Rectal smooth muscle tissue (tissue), 1 donor: ENCODE measurements around the gene NDUFAF2.
"Not testable (repeated sequence)": the region's sequence is repeated elsewhere in the genome, so short reads cannot be mapped to it uniquely, and the experiment has no call there.

Source experiments
- H3K27ac ChIP-seq: one replicate; pipeline ENCODE4 v1.7.0; 2013; ENCODE audit warnings: low read depth, low read length, inconsistent platforms
- H3K27me3 ChIP-seq: one replicate; pipeline ENCODE4 v1.7.0; 2013; ENCODE audit warnings: low read length; ENCODE audit not compliant: control insufficient read depth, insufficient read depth
- H3K36me3 ChIP-seq: one replicate; pipeline ENCODE4 v1.7.0; 2013; ENCODE audit warnings: low read length; ENCODE audit not compliant: control insufficient read depth, insufficient read depth
- H3K4me1 ChIP-seq: one replicate; pipeline ENCODE4 v1.7.0; 2013; ENCODE audit warnings: low read length; ENCODE audit not compliant: control insufficient read depth, insufficient read depth
- H3K4me3 ChIP-seq: one replicate; pipeline ENCODE4 v1.7.0; 2013; ENCODE audit warnings: low read length
- H3K9ac ChIP-seq: one replicate; pipeline ENCODE4 v1.7.0; 2013; ENCODE audit warnings: low read length

Gene NDUFAF2

DNA sequence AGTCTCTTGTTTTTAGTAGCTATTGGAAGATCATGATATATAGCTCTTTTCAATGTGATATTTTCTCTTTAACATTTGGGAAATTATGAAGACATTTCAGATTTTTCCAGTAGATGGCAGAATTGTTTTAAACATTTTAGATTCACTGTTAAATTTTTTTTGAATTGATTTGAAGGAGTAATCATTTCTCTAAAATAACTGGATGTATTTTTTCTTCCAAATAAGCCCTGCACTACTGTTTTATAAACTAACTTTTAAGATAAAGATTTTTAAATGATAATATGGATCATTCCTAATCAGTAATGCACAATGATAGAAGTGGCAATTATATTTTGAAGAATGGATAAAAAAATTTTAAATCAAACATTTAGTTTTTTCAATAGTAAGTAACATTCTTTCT, 14.2 kb downstream of the NDUFAF2 start:
- no peak overlapping the region for H3K9ac ChIP-seq
- no peaks in the 10 kb centered on the region for H3K4me1 ChIP-seq
- H3K36me3 ChIP-seq: no peaks in the 10 kb centered on the region
- H3K4me3 ChIP-seq: no peak overlapping the region
- H3K27ac ChIP-seq: no peak overlapping the region
- no peaks in the 10 kb centered on the region for H3K27me3 ChIP-seq

DNA sequence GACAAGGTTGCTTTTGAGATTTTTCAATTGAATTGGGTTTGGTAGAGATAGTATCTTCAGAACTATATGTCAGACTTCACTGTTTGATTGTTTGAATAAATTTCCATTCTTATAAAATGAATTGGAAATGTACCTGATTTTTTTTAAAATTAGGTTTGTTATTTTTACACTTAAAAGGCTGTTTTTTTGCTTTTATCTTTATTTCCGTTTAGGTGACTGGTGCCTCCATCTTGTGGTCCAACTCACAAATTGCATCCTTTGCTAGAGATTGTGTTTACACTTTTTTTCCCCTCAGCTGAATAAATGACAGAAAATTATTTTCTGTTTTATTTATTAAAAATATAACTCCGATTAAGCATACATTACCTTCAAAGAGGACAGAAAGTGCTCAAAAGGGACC, 15.6 kb downstream of the NDUFAF2 start:
- Histone ChIP-seq H3K27ac (no peak overlapping the region), H3K9ac (no peak overlapping the region), H3K36me3 (no peaks in the 10 kb centered on the region), H3K4me1 (no peaks in the 10 kb centered on the region), H3K27me3 (no peaks in the 10 kb centered on the region), H3K4me3 (no peak overlapping the region)

DNA sequence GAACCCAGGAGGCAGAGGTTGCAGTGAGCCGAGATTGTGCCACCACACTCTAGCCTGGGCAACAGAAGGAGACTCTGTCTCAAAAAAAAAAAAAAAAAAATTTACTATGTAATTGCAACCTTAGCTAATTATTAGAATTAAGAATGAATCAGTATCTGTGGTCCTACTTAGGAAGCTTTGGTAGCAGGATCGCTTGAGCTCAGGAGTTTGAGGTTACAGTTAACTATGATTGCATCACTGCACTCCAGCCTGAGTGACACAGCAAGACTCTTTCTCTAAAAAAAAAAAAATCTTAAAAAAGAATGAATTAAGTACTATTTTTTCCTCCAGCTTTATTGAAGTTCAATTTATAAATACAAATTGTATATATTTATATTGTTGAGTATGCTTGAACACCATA, 16.7 kb downstream of the NDUFAF2 start:
- no peak overlapping the region for H3K27ac ChIP-seq
- H3K4me1 ChIP-seq: no peaks in the 10 kb centered on the region
- no peak overlapping the region for H3K9ac ChIP-seq
- H3K36me3 ChIP-seq: no peaks in the 10 kb centered on the region
- no peak overlapping the region for H3K4me3 ChIP-seq
- no peaks in the 10 kb centered on the region for H3K27me3 ChIP-seq

DNA sequence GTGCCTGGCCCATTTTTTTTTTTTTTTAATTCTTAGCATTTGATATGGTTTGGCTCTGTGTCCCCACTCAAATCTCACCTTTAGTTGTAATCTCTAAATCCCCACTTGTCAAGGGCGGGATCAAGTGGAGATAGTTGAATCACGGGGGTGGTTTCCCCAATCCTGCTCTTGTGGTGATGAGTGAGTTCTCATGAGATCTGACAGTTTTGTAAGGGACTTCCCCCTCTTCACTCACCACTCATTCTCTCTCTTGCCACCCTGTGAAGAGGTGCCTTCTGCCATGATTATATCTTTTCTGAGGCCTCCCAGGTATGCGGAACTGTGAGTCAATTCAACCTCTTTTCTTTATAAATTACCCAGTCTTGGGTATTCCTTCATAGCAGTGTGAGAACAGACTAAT, 27.2 kb downstream of the NDUFAF2 start:
- Histone ChIP-seq H3K4me1 (no peaks in the 10 kb centered on the region), H3K27me3 (no peaks in the 10 kb centered on the region), H3K4me3 (no peak overlapping the region), H3K27ac (no peak overlapping the region), H3K36me3 (no peaks in the 10 kb centered on the region), H3K9ac (no peak overlapping the region)

DNA sequence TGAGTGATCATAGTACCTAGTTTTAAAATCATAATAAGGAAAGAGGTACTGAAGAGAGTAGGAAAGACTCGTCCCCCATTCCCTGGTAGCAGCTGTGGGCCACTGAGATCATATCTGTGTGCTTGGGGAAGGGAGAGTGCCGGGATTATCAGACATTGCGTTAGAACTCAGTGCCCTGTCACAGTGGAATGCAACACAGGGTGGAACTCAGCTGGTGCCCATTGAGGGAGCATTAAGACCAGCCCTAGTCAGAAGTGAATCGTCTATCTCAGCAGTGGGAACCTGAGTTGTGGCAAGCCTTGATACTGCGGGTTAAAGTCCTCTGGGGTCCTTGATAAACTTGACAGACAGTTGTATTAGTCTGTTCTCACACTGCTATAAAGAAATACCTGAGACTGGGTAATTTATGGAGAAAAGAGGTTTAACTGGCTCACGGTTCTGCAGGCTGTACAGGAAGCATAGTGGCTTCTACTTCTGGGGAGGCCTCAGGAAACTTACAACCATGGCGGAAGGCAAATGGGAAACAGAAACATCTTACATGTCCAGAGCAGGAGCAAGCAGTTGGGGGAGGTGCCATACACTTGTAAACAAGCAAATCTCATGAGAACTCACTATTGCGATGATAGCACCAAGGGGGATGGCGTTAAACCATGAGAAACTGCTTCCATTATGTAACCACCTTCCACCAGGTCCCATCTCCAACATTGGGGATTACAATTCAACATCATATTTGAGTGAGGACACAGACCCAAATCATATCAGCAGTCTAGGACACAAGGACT, 33.1 kb downstream of the NDUFAF2 start:
- Histone ChIP-seq H3K4me3 (no peak overlapping the region), H3K27me3 (no peaks in the 10 kb centered on the region), H3K27ac (no peak overlapping the region), H3K9ac (no peak overlapping the region), H3K36me3 (no peaks in the 10 kb centered on the region), H3K4me1 (no peaks in the 10 kb centered on the region)

DNA sequence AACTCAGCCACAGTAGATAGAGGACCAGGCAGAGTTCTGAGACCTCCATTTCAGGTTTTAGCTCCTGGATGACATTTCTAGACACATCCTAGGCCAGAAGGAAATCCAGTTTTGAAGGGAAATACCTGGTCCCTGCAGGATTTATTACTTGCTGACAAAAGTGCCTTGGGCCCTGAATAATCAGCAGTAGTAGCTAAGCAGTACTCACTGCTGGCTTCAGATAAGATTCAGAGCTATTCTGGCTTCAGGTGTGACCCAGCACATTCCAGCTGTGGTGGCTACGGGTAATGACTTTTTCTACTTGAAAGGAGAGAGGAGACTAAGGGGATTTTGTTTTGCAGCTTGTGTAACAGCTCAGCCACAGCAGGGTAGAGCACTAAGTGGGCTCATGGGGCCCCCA, 34.0 kb downstream of the NDUFAF2 start:
- Histone ChIP-seq H3K36me3 (no peaks in the 10 kb centered on the region), H3K4me3 (no peak overlapping the region), H3K27ac (no peak overlapping the region), H3K9ac (no peak overlapping the region), H3K27me3 (no peaks in the 10 kb centered on the region), H3K4me1 (no peaks in the 10 kb centered on the region)

DNA sequence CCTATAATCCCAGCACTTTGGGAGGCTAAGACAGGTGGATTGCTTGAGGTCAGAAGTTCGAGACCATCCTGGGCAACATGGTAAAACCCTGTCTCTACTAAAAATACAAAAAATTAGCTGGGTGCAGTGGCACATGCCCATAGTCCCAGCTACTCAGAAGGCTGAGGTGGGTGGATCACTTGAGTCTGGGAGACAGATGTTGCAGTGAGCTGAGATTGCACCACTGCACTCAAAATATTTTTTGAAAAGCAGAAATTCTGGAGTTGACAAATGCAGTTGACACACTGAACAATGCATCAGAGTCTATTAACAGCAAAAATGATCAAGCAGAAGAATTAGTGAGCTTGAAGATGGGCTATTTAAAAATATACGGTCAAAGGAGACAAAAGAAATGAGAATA, 35.5 kb downstream of the NDUFAF2 start:
- H3K27me3 ChIP-seq: no peaks in the 10 kb centered on the region
- H3K4me1 ChIP-seq: no peaks in the 10 kb centered on the region
- H3K27ac ChIP-seq: no peak overlapping the region
- no peak overlapping the region for H3K9ac ChIP-seq
- no peak overlapping the region for H3K4me3 ChIP-seq
- H3K36me3 ChIP-seq: no peaks in the 10 kb centered on the region

DNA sequence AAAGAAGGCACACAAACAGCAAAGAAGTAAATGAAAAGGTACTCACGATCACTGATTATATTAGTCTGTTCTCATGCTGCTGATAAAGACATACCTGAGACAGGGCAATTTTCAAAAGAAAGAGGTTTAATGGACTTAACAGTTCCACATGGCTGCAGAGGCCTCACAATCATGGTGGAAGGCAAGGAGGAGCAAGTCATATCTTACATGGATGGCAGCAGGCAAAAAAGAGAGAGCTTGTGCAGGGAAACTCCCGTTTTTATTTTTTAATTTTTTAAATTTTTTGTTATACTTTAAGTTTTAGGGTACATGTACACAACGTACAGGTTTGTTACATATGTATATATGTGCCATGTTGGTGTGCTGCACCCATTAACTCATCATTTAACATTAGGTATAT, 37.1 kb downstream of the NDUFAF2 start:
- H3K4me3 ChIP-seq, H3K4me1 ChIP-seq, H3K9ac ChIP-seq, H3K36me3 ChIP-seq, H3K27ac ChIP-seq, H3K27me3 ChIP-seq: not testable (repeated sequence)

DNA sequence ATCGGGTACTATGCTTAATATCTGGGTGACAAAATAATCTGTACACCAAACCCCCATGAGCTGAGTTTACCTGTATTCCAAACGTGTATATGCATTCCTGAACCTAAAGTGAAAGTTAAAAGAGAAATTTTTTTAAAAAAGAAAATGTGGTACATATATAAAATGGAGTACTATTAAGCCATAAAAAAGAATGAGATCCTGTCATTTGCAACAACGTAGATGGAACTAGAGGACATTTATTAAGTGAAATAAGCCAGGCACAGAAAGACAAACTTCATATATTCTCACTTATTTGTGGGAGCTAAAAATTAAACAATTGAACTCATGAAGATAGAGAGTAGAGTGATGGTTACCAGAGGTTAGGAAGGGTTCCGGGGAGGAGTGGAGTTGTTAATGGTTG, 44.8 kb downstream of the NDUFAF2 start:
- Histone ChIP-seq H3K27ac (no peak overlapping the region), H3K27me3 (no peaks in the 10 kb centered on the region), H3K9ac (no peak overlapping the region), H3K36me3 (peaks cover 3% of the 10 kb centered on the region), H3K4me3 (no peak overlapping the region), H3K4me1 (no peaks in the 10 kb centered on the region)

DNA sequence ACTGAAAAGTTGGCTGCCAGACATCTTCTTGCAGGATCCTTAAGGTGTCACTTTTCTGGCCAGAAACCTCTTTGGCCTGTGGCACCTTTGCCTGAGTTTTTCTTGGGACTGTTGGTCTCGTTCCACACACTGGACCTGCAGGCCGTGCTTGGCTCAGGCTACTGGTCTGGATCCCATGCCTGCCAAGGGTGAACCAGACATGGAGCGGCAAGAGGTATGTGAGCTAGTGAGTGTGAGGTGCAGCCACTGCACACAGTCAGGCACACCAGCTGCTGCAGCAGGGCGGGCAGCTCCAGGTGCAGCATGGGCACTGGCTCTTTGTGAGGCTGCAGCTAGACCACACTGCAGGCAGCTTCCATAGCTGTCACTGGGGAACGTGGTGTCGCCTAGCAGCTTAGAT, 47.9 kb downstream of the NDUFAF2 start:
- no peak overlapping the region for H3K27ac ChIP-seq

DNA sequence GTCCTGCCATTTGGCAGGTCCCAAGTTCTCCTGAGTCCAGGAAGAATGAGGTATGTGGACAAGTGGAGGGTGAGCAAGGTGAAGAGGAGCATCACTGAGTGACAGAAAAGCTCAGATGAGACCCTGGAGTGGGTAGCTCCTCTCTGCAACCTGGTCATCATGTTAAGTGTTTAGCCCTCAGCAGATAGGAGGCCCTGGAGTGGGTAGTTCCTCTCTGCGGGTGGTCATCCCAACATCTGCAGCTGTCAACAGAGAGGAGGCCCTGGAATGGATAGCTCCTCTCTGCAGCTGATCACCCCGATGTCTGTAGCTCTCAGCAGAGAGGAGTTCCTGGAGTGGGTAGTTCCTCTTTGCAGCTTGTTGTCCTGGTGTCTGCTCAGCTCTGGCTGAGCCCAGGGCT, 48.4 kb downstream of the NDUFAF2 start:
- no peaks in the 10 kb centered on the region for H3K4me1 ChIP-seq
- H3K27ac ChIP-seq: no peak overlapping the region
- no peak overlapping the region for H3K4me3 ChIP-seq
- H3K27me3 ChIP-seq: no peaks in the 10 kb centered on the region
- H3K9ac ChIP-seq: no peak overlapping the region
- peaks cover 3% of the 10 kb centered on the region for H3K36me3 ChIP-seq

More for the DNA sequence above, 47.9 kb downstream of the NDUFAF2 start:
- no peaks in the 10 kb centered on the region for H3K4me1 ChIP-seq
- H3K36me3 ChIP-seq: peaks cover 3% of the 10 kb centered on the region
- no peak overlapping the region for H3K9ac ChIP-seq
- no peaks in the 10 kb centered on the region for H3K27me3 ChIP-seq
- H3K4me3 ChIP-seq: no peak overlapping the region

DNA sequence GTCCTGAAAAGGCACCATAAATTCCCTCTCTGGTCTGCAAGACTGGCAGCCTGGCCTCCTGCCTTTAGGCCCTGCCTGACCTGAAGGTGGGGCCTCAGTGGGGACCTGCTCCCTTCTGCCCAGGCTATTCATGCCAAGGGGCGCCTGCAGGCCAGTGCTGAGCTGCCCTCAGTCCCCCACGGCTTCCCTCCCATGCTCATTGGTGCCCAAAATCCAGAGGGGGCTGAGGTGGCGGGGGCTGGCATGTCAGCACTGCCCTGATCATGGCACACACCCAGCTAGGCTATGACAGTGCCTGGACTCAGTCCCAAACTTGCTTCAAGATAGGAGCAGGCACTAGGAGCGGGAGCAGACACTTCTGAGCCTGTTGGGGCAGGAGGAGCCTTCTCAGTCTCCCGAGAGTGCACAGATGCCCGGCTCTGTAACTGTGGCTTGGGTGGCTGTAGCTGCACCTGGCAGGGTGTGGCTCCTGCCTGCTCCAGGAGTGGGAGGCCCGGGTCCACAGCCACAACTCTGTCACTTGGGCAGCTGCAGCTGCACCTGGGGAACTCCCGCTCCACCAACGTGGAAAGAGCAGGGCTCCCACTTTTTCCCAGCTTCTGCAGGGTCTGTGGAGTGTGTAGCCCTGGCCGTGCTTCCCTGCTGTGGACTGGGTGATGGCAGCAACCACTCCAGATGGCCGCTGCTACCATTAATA, 49.0 kb downstream of the NDUFAF2 start:
- Histone ChIP-seq H3K4me3 (no peak overlapping the region), H3K9ac (no peak overlapping the region), H3K27me3 (no peaks in the 10 kb centered on the region), H3K36me3 (peaks cover 3% of the 10 kb centered on the region), H3K27ac (no peak overlapping the region), H3K4me1 (no peaks in the 10 kb centered on the region)

DNA sequence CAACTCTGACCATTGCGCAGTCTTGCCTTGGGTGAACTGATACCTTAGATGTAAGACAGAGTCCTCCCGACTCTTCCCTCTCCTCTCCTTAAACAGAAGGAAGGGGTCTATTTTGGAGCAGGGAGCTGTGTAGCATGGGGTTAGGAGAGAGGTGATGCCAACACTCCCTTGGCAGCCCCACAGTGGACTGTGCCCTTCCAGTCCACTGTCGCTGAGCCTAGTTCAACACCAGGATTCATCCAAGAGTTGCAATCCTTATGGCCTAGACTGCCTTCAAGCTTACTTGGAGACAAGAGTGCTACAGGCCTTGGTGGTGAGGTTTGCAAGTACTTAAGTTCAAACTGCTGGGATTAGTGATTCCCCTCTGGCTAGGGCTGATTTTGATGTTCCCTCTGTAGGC, 51.4 kb downstream of the NDUFAF2 start:
- H3K9ac ChIP-seq: no peak overlapping the region
- H3K4me1 ChIP-seq: no peaks in the 10 kb centered on the region
- H3K27me3 ChIP-seq: no peaks in the 10 kb centered on the region
- peaks cover 3% of the 10 kb centered on the region for H3K36me3 ChIP-seq
- H3K4me3 ChIP-seq: no peak overlapping the region
- H3K27ac ChIP-seq: no peak overlapping the region
